Measurements from ENCODE around the gene PRSS16.

DNA sequence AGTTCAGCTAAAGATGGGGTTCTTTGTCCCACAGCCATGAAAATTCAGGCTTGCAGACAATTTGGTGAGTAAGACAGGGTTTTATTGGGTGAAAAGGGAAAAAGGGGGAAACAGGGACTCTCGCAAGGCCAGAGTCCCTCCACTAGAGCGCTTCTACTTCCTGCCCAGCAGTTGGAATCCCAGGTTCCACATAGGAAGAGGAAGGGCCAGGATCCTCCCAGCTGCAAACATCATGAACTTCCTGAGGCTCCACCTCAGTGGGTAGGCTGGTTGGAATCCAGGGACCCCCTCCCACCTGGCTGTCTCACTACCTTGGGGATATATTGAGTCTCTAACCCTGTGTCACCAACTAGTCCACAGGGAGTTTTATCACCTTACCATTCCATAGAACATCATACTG lies 39.5 kb upstream of the PRSS16 start:
- TF ChIP-seq FOXK2 (IDR thresholded peaks at IDR 0.05) = no peak
- TF ChIP-seq HDGF (IDR thresholded peaks at IDR 0.05; ENCODE audit: borderline replicate concordance) = no peak
- TF ChIP-seq ZNF384 (IDR thresholded peaks at IDR 0.05) = no peak
- no peak for TF ChIP-seq NFRKB (IDR thresholded peaks at IDR 0.05)
- TF ChIP-seq SP1 (IDR thresholded peaks at IDR 0.05) = no peak
- TF ChIP-seq FOXA1 (IDR thresholded peaks at IDR 0.05) = no peak
